ENCODE measurements around the gene NKPD1. TPM values are rescaled to one million over a fixed set of nuclear protein-coding genes. Genes with fewer than 3 reads are reported as not detected.

NKPD1 gene
- total RNA-seq, 3 donors from 2014 or later (not counting 1 experiment from before 2014, with no cell fraction given) = 0.55 to 1.00 (median 0.66) TPM

DNA sequence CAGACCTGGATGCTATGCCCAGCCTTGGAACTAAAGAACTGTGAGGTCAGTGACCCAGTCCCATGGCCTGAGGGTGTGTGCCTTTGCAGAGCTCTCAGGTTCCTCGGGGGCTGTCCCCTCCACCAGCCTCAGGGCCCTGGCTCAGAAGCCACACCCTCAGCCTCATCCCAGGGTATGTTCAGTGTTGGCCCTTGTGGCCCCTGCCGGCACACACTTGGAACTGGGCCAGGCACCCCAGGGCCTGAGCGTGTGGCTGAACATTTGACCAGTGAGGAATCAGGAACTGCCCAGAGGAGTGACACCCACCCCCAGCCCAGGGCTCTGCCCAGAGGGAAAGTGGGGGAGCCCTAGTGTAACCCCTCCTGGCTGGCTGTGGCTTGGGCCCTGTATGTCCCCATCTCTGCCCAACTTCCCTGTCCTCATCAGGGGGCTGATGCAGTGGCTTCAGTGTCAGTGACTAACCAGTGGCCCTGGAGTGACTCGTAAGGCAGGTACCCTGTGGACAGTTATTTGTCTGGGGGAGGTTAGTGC, 10.0 kb downstream of the NKPD1 start:
- no peak for TF ChIP-seq CTCF (IDR thresholded peaks at IDR 0.05)
- H3K27ac ChIP-seq (ENCODE audit: low read length) = no peak overlapping the region
- WGBS (ENCODE audit: insufficient coverage) = 88% methylated on average over 4 of the region's 4 CpGs
- ATAC-seq (no peak), DNase-seq (no peak)
- H3K4me3 ChIP-seq (ENCODE audit: low read length) = no peak overlapping the region
- Mint-ChIP-seq H3K27ac (no peak overlapping the region), H3K4me3 (no peak overlapping the region), H3K9me3 (no peaks in the 10 kb centered on the region), H3K36me3 (no peaks in the 10 kb centered on the region), H3K27me3 (ENCODE audit: low read depth in 2 of 2) (peaks cover 0 to 6% of the 10 kb centered on the region in 2 donors), H3K4me1 (peaks cover 14 to 24% of the 10 kb centered on the region in 2 donors)
- intact Hi-C loops (cut with micrococcal nuclease) = no loop called here
- peaks cover 4% of the 10 kb centered on the region for H3K36me3 ChIP-seq (ENCODE audit: control insufficient read depth, insufficient read depth, low read length)
- H3K9me3 ChIP-seq (ENCODE audit: control insufficient read depth, insufficient read depth, low read length) = no peaks in the 10 kb centered on the region
- peaks cover 6% of the 10 kb centered on the region for H3K27me3 ChIP-seq (ENCODE audit: control insufficient read depth, insufficient read depth, low read length)
- H3K4me1 ChIP-seq (ENCODE audit: control insufficient read depth, insufficient read depth, low read length) = peaks cover 33% of the 10 kb centered on the region

DNA sequence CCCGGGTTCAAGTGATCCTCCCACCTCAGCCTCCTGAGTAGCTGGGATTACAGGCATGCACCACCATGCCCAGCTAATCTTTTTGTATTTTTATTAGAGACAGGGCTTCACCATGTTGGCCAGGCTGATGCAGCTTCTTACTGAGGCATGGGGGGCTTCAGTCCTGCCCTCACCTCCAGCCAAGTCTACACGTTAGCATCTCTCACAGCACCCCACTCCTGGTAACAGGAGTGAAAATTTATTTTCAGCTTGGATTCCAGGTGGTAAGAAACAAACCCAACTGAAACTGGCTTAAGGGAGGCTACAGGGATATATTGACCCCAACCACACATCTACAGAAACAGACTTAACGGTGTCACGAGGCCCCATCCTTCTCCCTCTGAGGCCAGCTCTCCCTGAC, 10.6 kb downstream of the NKPD1 start:
- H3K4me3 ChIP-seq (ENCODE audit: low read length) = no peak overlapping the region
- peaks cover 33% of the 10 kb centered on the region for H3K4me1 ChIP-seq (ENCODE audit: control insufficient read depth, insufficient read depth, low read length)
- intact Hi-C loops (cut with micrococcal nuclease) = no loop called here
- no peaks in the 10 kb centered on the region for H3K36me3 Mint-ChIP-seq
- ATAC-seq (no peak), DNase-seq (no peak)
- H3K4me1 Mint-ChIP-seq = peaks cover 14 to 24% of the 10 kb centered on the region in 2 donors
- no peaks in the 10 kb centered on the region for H3K9me3 ChIP-seq (ENCODE audit: control insufficient read depth, insufficient read depth, low read length)
- TF ChIP-seq CTCF (IDR thresholded peaks at IDR 0.05) = no peak
- H3K27me3 Mint-ChIP-seq (ENCODE audit: low read depth in 2 of 2) = peaks cover 0 to 3% of the 10 kb centered on the region in 2 donors
- H3K27ac Mint-ChIP-seq = no peak overlapping the region
- H3K9me3 Mint-ChIP-seq = no peaks in the 10 kb centered on the region
- 93% methylated on average over 4 of the region's 4 CpGs for WGBS (ENCODE audit: insufficient coverage)
- peaks cover 6% of the 10 kb centered on the region for H3K27me3 ChIP-seq (ENCODE audit: control insufficient read depth, insufficient read depth, low read length)
- no peak overlapping the region for H3K4me3 Mint-ChIP-seq
- no peak overlapping the region for H3K27ac ChIP-seq (ENCODE audit: low read length)
- peaks cover 5% of the 10 kb centered on the region for H3K36me3 ChIP-seq (ENCODE audit: control insufficient read depth, insufficient read depth, low read length)

GRCh38 chr19:45149129-45149528, 11.7 kb downstream of the NKPD1 start:
- Histone ChIP-seq H3K4me3 (ENCODE audit: low read length) (no peak overlapping the region), H3K27me3 (ENCODE audit: control insufficient read depth, insufficient read depth, low read length) (peaks cover 6% of the 10 kb centered on the region), H3K36me3 (ENCODE audit: control insufficient read depth, insufficient read depth, low read length) (peaks cover 8% of the 10 kb centered on the region), H3K9me3 (ENCODE audit: control insufficient read depth, insufficient read depth, low read length) (no peaks in the 10 kb centered on the region), H3K27ac (ENCODE audit: low read length) (no peak overlapping the region), H3K4me1 (ENCODE audit: control insufficient read depth, insufficient read depth, low read length) (peaks cover 30% of the 10 kb centered on the region)
- H3K27me3 Mint-ChIP-seq (ENCODE audit: low read depth in 2 of 2) = no peaks in the 10 kb centered on the region
- intact Hi-C loops (cut with micrococcal nuclease) = no loop called here
- no peak overlapping the region for H3K4me3 Mint-ChIP-seq
- H3K9me3 Mint-ChIP-seq = no peaks in the 10 kb centered on the region
- no peak overlapping the region for H3K27ac Mint-ChIP-seq
- H3K4me1 Mint-ChIP-seq = peaks cover 12 to 22% of the 10 kb centered on the region in 2 donors
- TF ChIP-seq CTCF (IDR thresholded peaks at IDR 0.05) = no peak
- 76% methylated on average over 9 of the region's 9 CpGs for WGBS (ENCODE audit: insufficient coverage)
- ATAC-seq (no peak), DNase-seq (no peak)
- no peaks in the 10 kb centered on the region for H3K36me3 Mint-ChIP-seq
